ENCODE data around the gene OR4D1. TPM values are rescaled to one million over a fixed set of nuclear protein-coding genes. Genes with fewer than 3 reads are reported as not detected.

The OR4D1 gene
- 0.02 TPM in 1 of 5 replicates, not detected in the others for total RNA-seq (2022; extraction: Qiagen RNA extraction; ENCODE audit: low read depth)

GRCh38 chr17:58147930-58148434 lies at the start of gene OR4D1:
TSS of gene OR4D1 (plus strand) at chr17:58148384. CDS start at chr17:58155154, 6,770 bp downstream.

GRCh38 chr17:58166682-58167081 lies 18.5 kb downstream of the OR4D1 start, which contains the start of gene OR4D2:
TSS of gene OR4D2 (plus strand) at chr17:58166982. CDS start at chr17:58169656, 2,674 bp downstream.

GRCh38 chr17:58192612-58193011 lies 44.4 kb downstream of the OR4D1 start, which contains the start of gene EPX:
TSS of gene EPX (plus strand) at chr17:58192726. CDS start at chr17:58192847, 121 bp downstream.

Other genes starting within 250 kb of the OR4D1 start
- gene CUEDC1, start 193.0 kb upstream of the OR4D1 start, total RNA-seq (2022; extraction: Qiagen RNA extraction; ENCODE audit: low read depth), result 45.3 to 55.1 TPM (median 53.7 TPM) in 5 replicates
- 40.6 to 50.4 TPM (median 49.3 TPM) in 5 replicates for gene VEZF1, start 160.1 kb upstream of the OR4D1 start, total RNA-seq (2022; extraction: Qiagen RNA extraction; ENCODE audit: low read depth)
- gene SRSF1, start 141.1 kb upstream of the OR4D1 start, total RNA-seq (2022; extraction: Qiagen RNA extraction; ENCODE audit: low read depth), result 258 to 297 TPM (median 284 TPM) in 5 replicates
- gene DYNLL2, start 65.0 kb upstream of the OR4D1 start, total RNA-seq (2022; extraction: Qiagen RNA extraction; ENCODE audit: low read depth), result 19.9 to 24.7 TPM (median 24.2 TPM) in 5 replicates
- gene OR4D2, start 18.6 kb downstream of the OR4D1 start, total RNA-seq (2022; extraction: Qiagen RNA extraction; ENCODE audit: low read depth), result not detected in 5 replicates
- gene EPX, start 44.3 kb downstream of the OR4D1 start, total RNA-seq (2022; extraction: Qiagen RNA extraction; ENCODE audit: low read depth), result not detected in 5 replicates
- 7.3 to 12.3 TPM (median 10.7 TPM) in 5 replicates for gene MKS1, start 70.9 kb downstream of the OR4D1 start, total RNA-seq (2022; extraction: Qiagen RNA extraction; ENCODE audit: low read depth)
- not detected in 5 replicates for gene LPO, start 90.2 kb downstream of the OR4D1 start, total RNA-seq (2022; extraction: Qiagen RNA extraction; ENCODE audit: low read depth)
- not detected in 5 replicates for gene MPO, start 132.6 kb downstream of the OR4D1 start, total RNA-seq (2022; extraction: Qiagen RNA extraction; ENCODE audit: low read depth)
- gene TSPOAP1, start 180.4 kb downstream of the OR4D1 start, total RNA-seq (2022; extraction: Qiagen RNA extraction; ENCODE audit: low read depth), result not detected in 5 replicates
- 102 to 166 TPM (median 145 TPM) in 5 replicates for gene SUPT4H1, start 203.8 kb downstream of the OR4D1 start, total RNA-seq (2022; extraction: Qiagen RNA extraction; ENCODE audit: low read depth)